Measurements from ENCODE around the gene EBLN1.

EBLN1 gene

DNA sequence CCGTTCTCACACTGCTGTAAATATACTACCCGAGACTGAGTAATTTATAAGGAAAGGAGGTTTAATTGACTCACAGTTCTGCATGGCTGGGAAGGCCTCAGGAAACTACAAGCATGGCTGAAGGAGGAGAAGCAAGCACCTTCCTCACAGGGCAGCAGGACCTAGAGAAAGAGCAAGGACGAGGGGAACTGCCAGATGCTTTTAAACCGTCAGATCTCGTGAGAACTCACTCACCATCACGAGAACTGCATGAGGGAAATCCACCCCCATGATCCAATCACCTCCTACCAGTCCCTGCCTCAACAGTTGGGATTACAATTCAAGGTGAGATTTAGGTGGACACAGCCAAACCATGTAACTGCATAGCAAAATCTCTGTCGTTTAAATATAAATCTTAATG, at the start of gene EBLN1:
Gene EBLN1, minus strand, starts transcription at position 174 of the 400 bp plus-strand sequence. CDS start 8,032 bp downstream, outside the sequence.
- no peak for DNase-seq (ENCODE audit: low read depth in 2 of 3, low spot score in 2 of 3)

DNA sequence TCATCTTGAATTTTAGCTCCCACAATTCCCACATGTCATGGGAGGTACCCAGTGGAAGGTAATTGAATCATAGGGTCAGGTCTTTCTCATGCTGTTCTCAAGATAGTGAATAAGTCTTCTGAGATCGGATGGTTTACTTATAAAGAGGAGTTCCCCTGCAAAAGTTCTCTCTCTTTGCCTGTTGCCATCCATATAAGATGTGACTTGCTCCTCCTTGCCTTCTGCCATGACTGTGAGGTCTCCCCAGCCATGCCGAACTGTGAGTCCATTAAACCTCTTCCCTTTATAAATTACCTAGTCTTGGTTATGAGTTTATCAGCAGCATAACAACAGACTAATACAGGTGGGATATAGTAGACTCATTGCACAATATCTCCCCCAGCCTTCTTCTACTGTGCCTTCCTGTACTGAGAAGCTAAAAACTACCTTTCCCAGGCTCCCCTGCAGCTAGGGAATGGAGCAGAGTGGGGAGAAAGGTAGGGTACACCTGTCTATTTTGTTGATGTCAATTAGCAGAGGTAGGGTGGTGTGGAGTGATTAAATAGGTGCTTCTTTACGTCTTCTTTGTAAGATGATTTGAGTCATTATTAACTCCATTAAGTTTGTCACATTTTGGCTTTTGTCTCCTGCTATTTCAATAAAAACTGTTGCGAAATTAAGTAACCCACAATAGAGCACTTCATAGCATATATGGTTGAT, 48.2 kb upstream of the EBLN1 start:
- DNase-seq (ENCODE audit: low read depth in 2 of 3, low spot score in 2 of 3): no peak

GRCh38 chr10:22263106-22263505, 45.3 kb upstream of the EBLN1 start:
- DNase-seq (ENCODE audit: low read depth in 2 of 3, low spot score in 2 of 3): no peak

DNA sequence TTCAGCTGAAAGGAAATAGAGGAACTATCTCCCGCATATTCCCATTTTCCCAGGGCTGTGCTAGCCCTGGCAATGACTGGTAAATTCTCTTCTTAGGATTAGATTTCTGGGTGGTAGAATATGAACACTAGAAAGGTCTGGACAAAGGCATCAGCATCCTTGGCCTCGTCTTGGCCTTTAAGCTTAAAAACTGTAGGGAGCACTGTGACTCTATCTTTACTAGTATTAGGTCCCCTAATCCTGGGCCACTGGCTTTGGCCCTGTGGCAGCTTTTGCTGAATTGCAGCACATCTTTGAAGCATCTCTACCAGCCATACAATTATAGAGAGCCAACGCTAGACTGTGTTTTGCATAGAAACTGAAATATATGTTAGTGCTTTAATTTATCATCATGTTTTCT, 41.5 kb upstream of the EBLN1 start:
- no peak for DNase-seq (ENCODE audit: low read depth in 2 of 3, low spot score in 2 of 3)

- no peak for DNase-seq (ENCODE audit: low read depth in 2 of 3, low spot score in 2 of 3)
Measured at GRCh38 chr10:22258471-22258870, 40.7 kb upstream of the EBLN1 start.

DNA sequence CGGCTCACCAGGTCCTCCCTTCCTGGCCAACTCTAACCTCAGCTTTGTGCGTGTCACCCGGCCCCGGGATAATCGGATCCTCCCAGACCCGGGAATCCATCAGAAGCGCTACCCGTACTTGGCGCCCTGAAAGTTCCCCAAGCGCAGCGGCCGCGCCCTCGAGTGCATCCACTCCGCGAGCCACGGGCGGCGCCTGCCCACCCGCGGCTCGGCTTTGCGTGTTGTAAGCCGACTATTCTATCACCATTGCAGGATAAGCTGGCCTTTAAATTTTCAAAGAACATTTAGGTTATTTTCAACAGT, 35.7 kb upstream of the EBLN1 start:
- DNase-seq (ENCODE audit: low read depth in 2 of 3, low spot score in 2 of 3): no peak

- DNase-seq (ENCODE audit: low read depth in 2 of 3, low spot score in 2 of 3): peak in 1 of 3 experiments; percentile 32
Measured at GRCh38 chr10:22252801-22253579, 35.2 kb upstream of the EBLN1 start.

DNA sequence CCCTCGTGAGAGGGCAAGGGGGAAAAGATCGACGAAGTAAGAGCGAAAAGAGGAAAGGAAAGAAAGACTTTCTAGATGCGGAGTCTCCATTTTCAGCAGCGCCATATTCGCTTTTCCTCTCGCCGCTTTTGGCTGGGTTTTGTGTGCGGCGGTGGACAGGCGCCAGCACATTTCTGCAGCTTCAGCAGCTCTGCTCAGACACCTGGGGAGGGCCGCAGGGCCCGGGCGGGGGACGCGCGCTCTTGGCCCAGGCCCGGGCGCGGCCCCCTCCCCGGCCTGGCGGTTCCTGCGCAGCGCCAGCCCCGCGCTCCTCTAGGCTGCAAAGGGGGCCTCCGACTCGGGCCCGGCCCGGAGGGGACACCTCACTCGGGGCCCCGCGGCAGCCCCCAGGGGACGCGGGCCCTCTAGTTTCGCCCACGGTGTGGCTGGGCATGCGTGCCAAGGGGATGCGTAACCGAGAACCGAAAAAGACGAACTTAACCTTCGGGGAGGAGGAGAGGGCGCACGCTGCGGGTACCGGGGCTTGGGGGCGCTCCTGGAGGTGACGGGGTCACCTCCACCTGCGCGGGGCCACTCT, 34.5 kb upstream of the EBLN1 start:
- peak; percentile 45 to 57 (median 50) for DNase-seq (ENCODE audit: low read depth in 2 of 3, low spot score in 2 of 3)

GRCh38 chr10:22251751-22252223, 34.0 kb upstream of the EBLN1 start:
- peak in 2 of 3 experiments; percentile 27 to 40 for DNase-seq (ENCODE audit: low read depth in 2 of 3, low spot score in 2 of 3)

GRCh38 chr10:22250897-22251660, 33.3 kb upstream of the EBLN1 start:
- no peak for DNase-seq (ENCODE audit: low read depth in 2 of 3, low spot score in 2 of 3)

- DNase-seq (ENCODE audit: low read depth in 2 of 3, low spot score in 2 of 3): no peak
Measured at GRCh38 chr10:22247636-22248035, 29.8 kb upstream of the EBLN1 start.

DNA sequence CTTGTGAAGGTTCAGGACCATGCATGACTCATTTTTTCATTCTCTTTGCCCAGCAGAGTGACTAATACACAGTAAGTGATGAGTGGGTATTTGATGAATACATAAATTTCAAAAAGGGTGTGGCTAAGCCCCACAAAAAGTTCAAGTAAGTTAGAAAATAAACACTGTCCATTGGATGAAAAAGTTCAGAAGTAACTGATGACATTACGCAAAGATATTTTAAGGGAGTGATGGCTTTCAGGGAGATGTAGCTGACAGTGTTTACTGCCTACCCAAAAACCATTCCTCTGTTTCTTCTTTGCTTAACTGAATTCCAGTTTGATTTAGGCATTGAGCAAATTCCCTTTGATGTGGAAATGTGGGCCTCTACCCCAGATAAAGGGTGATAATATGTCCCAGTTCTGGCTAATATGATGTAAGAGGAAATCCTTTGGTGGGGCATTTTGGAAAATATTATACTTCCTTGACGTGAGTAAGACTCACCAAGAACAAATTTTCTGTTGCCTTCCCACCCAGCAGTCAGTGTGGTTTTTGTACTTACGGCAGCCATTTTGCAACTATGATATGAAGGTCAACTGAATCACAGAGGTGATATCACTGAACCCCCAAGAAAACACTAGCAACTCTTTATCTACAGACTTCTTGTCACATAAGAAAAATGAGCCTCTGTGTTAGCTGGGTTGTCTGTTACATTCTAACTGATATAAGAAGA, 29.0 kb upstream of the EBLN1 start:
- no peak for DNase-seq (ENCODE audit: low read depth in 2 of 3, low spot score in 2 of 3)

- DNase-seq (ENCODE audit: low read depth in 2 of 3, low spot score in 2 of 3): no peak
Measured at GRCh38 chr10:22245567-22245966, 27.8 kb upstream of the EBLN1 start.

GRCh38 chr10:22244855-22245254, 27.0 kb upstream of the EBLN1 start:
- DNase-seq (ENCODE audit: low read depth in 2 of 3, low spot score in 2 of 3): no peak

DNA sequence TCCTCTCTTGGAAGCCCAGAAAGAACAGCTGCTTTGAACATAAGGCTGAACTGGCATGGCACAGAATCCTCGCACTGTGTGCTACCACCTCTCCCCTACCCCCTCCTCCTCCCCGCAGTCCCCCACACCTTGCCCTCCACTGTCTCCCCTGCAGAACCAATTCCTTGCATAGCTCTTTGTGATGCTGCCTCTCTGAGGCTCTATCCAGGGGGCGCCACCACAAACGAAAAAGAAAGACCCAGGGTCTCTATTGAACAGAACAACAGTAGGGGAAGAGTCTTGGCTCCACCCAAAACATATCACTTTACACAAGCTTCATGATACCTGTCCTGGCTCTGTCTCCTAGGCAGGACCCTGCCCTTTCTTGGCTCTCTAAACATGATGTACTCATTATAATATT, 26.2 kb upstream of the EBLN1 start:
- DNase-seq (ENCODE audit: low read depth in 2 of 3, low spot score in 2 of 3): no peak

DNA sequence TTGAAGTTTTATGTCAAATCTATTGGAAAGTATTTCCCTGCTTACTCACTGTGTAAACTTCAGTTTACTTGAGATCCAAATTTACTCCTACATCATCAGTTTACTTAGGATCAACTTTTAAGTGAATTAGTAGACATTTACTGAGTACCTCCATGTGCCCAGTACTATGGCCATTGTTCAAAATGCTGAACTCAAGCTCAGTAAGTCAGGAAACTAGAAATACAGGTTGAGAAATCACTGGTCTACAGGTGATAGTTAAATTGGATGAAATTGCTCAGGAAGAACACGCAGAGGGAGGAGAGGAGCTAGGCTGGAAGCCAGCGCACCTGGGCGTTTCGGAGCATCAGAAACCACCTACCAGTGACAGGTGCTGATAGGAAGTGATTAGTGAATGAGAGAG, 25.5 kb upstream of the EBLN1 start:
- no peak for DNase-seq (ENCODE audit: low read depth in 2 of 3, low spot score in 2 of 3)

- no peak for DNase-seq (ENCODE audit: low read depth in 2 of 3, low spot score in 2 of 3)
Measured at GRCh38 chr10:22231260-22231659, 13.4 kb upstream of the EBLN1 start.

GRCh38 chr10:22230158-22230833, 12.5 kb upstream of the EBLN1 start:
- DNase-seq (ENCODE audit: low read depth in 2 of 3, low spot score in 2 of 3): no peak

GRCh38 chr10:22229802-22230157, 12.0 kb upstream of the EBLN1 start:
- no peak for DNase-seq (ENCODE audit: low read depth in 2 of 3, low spot score in 2 of 3)

All from activated CD8-positive, alpha-beta memory T cell treated with anti-CD3 and anti-CD28 coated beads for 48 hours (primary cell).